ENCODE data around the gene RUSF1. TPM values are rescaled to one million over a fixed set of nuclear protein-coding genes. Genes with fewer than 3 reads are reported as not detected.

RUSF1 gene
- total RNA-seq, 1 donor from 2014 or later = 20.6 TPM

GRCh38 chr16:31535737-31536136 is 27.5 kb upstream of the RUSF1 start:
- Histone ChIP-seq H3K9me3 (replicated peaks) (no peaks in the 10 kb centered on the region), H3K4me1 (peaks cover 7% of the 10 kb centered on the region), H3K27ac (replicated peaks) (no peak overlapping the region), H3K27me3 (ENCODE audit: low read depth) (peaks cover 89% of the 10 kb centered on the region), H3K4me3 (no peak overlapping the region), H3K36me3 (no peaks in the 10 kb centered on the region)
- no peak for DNase-seq
- TF ChIP-seq CTCF (IDR thresholded peaks at IDR 0.05; ENCODE audit: borderline replicate concordance) = no peak
- intact Hi-C loops (cut with micrococcal nuclease) = no loop called here

- TF ChIP-seq CTCF (IDR thresholded peaks at IDR 0.05; ENCODE audit: borderline replicate concordance) = no peak
- intact Hi-C loops (cut with micrococcal nuclease) = no loop called here
- Histone ChIP-seq H3K36me3 (no peaks in the 10 kb centered on the region), H3K4me3 (no peak overlapping the region), H3K9me3 (replicated peaks) (no peaks in the 10 kb centered on the region), H3K27ac (replicated peaks) (no peak overlapping the region), H3K4me1 (peaks cover 22% of the 10 kb centered on the region), H3K27me3 (ENCODE audit: low read depth) (peaks cover 96% of the 10 kb centered on the region)
- no peak for DNase-seq
These were observed 24.7 kb upstream of the RUSF1 start for GRCh38 chr16:31532896-31533295.

GRCh38 chr16:31532120-31532519 is 23.9 kb upstream of the RUSF1 start:
- no peak for TF ChIP-seq CTCF (IDR thresholded peaks at IDR 0.05; ENCODE audit: borderline replicate concordance)
- intact Hi-C loops (cut with micrococcal nuclease) = no loop called here
- H3K27me3 ChIP-seq (ENCODE audit: low read depth) = peaks cover 96% of the 10 kb centered on the region
- H3K4me3 ChIP-seq = no peak overlapping the region
- H3K27ac ChIP-seq (replicated peaks) = no peak overlapping the region
- peaks cover 15% of the 10 kb centered on the region for H3K4me1 ChIP-seq
- no peak for DNase-seq
- H3K36me3 ChIP-seq = no peaks in the 10 kb centered on the region
- H3K9me3 ChIP-seq (replicated peaks) = no peaks in the 10 kb centered on the region

- peaks cover 14% of the 10 kb centered on the region for H3K4me1 ChIP-seq
- H3K36me3 ChIP-seq = no peaks in the 10 kb centered on the region
- TF ChIP-seq CTCF (IDR thresholded peaks at IDR 0.05; ENCODE audit: borderline replicate concordance) = no peak
- intact Hi-C loops (cut with micrococcal nuclease) = no loop called here
- peaks cover 88% of the 10 kb centered on the region for H3K27me3 ChIP-seq (ENCODE audit: low read depth)
- no peaks in the 10 kb centered on the region for H3K9me3 ChIP-seq (replicated peaks)
- H3K4me3 ChIP-seq = no peak overlapping the region
- no peak overlapping the region for H3K27ac ChIP-seq (replicated peaks)
- no peak for DNase-seq
These were observed 22.9 kb upstream of the RUSF1 start for GRCh38 chr16:31531096-31531495.

GRCh38 chr16:31530405-31530804 is 22.2 kb upstream of the RUSF1 start:
- no peak for TF ChIP-seq CTCF (IDR thresholded peaks at IDR 0.05; ENCODE audit: borderline replicate concordance)
- Histone ChIP-seq H3K9me3 (replicated peaks) (no peaks in the 10 kb centered on the region), H3K4me1 (peaks cover 14% of the 10 kb centered on the region), H3K27ac (replicated peaks) (no peak overlapping the region), H3K36me3 (no peaks in the 10 kb centered on the region), H3K4me3 (no peak overlapping the region), H3K27me3 (ENCODE audit: low read depth) (peaks cover 88% of the 10 kb centered on the region)
- no peak for DNase-seq
- intact Hi-C loops (cut with micrococcal nuclease) = no loop called here

GRCh38 chr16:31529937-31530312 is 21.7 kb upstream of the RUSF1 start:
- DNase-seq = no peak
- intact Hi-C loops (cut with micrococcal nuclease) = no loop called here
- H3K9me3 ChIP-seq (replicated peaks) = no peaks in the 10 kb centered on the region
- peak overlapping the region; percentile 59 for H3K4me3 ChIP-seq
- peaks cover 88% of the 10 kb centered on the region for H3K27me3 ChIP-seq (ENCODE audit: low read depth)
- H3K27ac ChIP-seq (replicated peaks) = no peak overlapping the region
- TF ChIP-seq CTCF (IDR thresholded peaks at IDR 0.05; ENCODE audit: borderline replicate concordance) = no peak
- H3K4me1 ChIP-seq = peaks cover 14% of the 10 kb centered on the region
- H3K36me3 ChIP-seq = no peaks in the 10 kb centered on the region

Measured in left ventricle myocardium inferior (tissue), 1 donor.